Upper lobe of left lung (tissue), 6 donors: ENCODE results near the gene TTI1. TPM values are rescaled to one million over a fixed set of nuclear protein-coding genes. Genes with fewer than 3 reads are reported as not detected.

ENCODE experiments used
- ATAC-seq, 2 donors: fragments of 200-7000 bp; cut with Tn5 transposase; one replicate each; pipeline ENCODE4 v1.9.1; 2022; ENCODE audit warnings: mild to moderate bottlenecking in 2 of 2, moderate library complexity in 2 of 2; ENCODE audit not compliant: low FRiP score in 2 of 2
- DNase-seq, 2 donors: peaks; one replicate each; pipeline ENCODE4 v3.0.0-alpha.2; 2019 to 2020
- H3K27ac ChIP-seq, 4 donors: fragments of 200-600 bp; sonication (generic); one replicate each; pipeline ENCODE4 v1.5.1; 2016 to 2019
- H3K27me3 ChIP-seq, 4 donors: fragments of 200-600 bp; sonication (generic); one replicate each; pipeline ENCODE4 v1.5.1; 2017 to 2019
- H3K36me3 ChIP-seq, 4 donors: fragments of 200-600 bp; sonication (generic); one replicate each; pipeline ENCODE4 v1.5.1; 2016 to 2019
- H3K4me1 ChIP-seq, 4 donors: fragments of 200-600 bp; sonication (generic); one replicate each; pipeline ENCODE4 v1.5.1; 2018 to 2019
- H3K4me3 ChIP-seq, 4 donors: fragments of 200-600 bp; sonication (generic); one replicate each; pipeline ENCODE4 v1.5.1; 2017 to 2019; ENCODE audit warnings: mild to moderate bottlenecking in 2 of 4, moderate library complexity in 1 of 4
- H3K9me3 ChIP-seq, 4 donors: fragments of 200-600 bp; sonication (generic); one replicate each; pipeline ENCODE4 v1.5.1; 2018 to 2019
- EP300 ChIP-seq, 4 donors: sonication (generic); formaldehyde crosslinking; IDR thresholded peaks; one replicate each; pipeline ENCODE4 v1.5.1; 2017; ENCODE audit warnings: antibody characterized with exemption in 4 of 4, control low read depth in 2 of 4
- POLR2A ChIP-seq, 4 donors: fragments of 450-650 bp; IDR thresholded peaks; one replicate each; pipeline ENCODE4 v1.5.1; 2016 to 2017; ENCODE audit warnings: antibody characterized with exemption in 4 of 4, mild to moderate bottlenecking in 2 of 4
- POLR2AphosphoS5 ChIP-seq, 2 donors: sonication (generic); formaldehyde crosslinking; IDR thresholded peaks; one replicate each; pipeline ENCODE4 v1.5.1; 2017; ENCODE audit warnings: antibody characterized with exemption in 2 of 2
- WGBS, 2 donors: methylation state at CpG; one replicate each; pipeline ENCODE4 v1.1.5; 2017 to 2018; 5-methylcytosine and 5-hydroxymethylcytosine counted together
- total RNA-seq, 6 donors: library from RNA; depleted of rRNA in 4 of 6; stranded (reverse); fragments of >200 nt in 4 of 6; gene quantifications; one replicate each; pipeline versions ENCODE4 v1.1.0 to v1.2.1, GENCODE V29; 2016 to 2021
- TF ChIP-seq, protein P1 (sequence below), 6 experiments: fragments of 450-650 bp in 4 of 6; fragments of 200-600 bp in 2 of 6; sonication (generic) in 2 of 6; IDR thresholded peaks; one replicate each; pipeline ENCODE4 v1.5.1; 2016 to 2019; ENCODE audit warnings: antibody characterized with exemption in 6 of 6
- donor health status: DM: no; HTN: no; CAD: no; lungs with moderate emphysema.
- donor health status: DM: no; HTN: yes; CAD: no; lungs with severe emphysema.

TTI1 gene
- total RNA-seq, 6 donors from 2014 or later = 11.2 to 30.4 (median 15.1) TPM

DNA sequence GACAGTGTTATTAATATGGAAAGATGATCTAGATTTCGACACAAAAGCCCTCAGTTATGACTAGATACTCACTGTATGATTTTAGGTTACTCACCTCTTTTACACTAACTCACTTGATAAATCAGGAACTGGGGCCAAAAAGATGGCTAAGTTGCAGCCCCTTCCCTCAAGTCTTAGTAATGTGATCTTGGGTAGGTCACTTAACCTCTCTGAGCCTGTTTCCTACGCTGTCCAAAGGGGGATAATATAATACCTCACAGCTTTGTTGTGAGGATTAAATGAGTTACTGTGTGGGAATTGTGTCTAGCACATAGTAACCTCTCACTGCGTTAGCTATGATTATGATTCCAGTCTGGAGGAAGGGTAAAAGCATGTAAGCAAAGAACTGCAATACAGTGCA lies 1.3 kb downstream of the TTI1 start:
- Histone ChIP-seq H3K27me3 (no peaks in the 10 kb centered on the region), H3K27ac (no peak overlapping the region), H3K4me1 (peaks cover 36 to 50% (median 39%) of the 10 kb centered on the region in 4 donors), H3K9me3 (no peaks in the 10 kb centered on the region), H3K36me3 (peaks cover 0 to 11% (median 1%) of the 10 kb centered on the region in 4 donors), H3K4me3 (peak overlapping the region in 1 of 4 donors; percentile 77)
- DNase-seq (no peak), ATAC-seq (no peak)
- WGBS, 2 donors = 95 to 96% methylated on average over 3 of the region's 3 CpGs
- no peak for TF ChIP-seq POLR2AphosphoS5 (IDR thresholded peaks at IDR 0.05)
- no peak for TF ChIP-seq POLR2A (IDR thresholded peaks at IDR 0.05)
- no peak for TF ChIP-seq EP300 (IDR thresholded peaks at IDR 0.05)
- TF ChIP-seq, protein P1, sequence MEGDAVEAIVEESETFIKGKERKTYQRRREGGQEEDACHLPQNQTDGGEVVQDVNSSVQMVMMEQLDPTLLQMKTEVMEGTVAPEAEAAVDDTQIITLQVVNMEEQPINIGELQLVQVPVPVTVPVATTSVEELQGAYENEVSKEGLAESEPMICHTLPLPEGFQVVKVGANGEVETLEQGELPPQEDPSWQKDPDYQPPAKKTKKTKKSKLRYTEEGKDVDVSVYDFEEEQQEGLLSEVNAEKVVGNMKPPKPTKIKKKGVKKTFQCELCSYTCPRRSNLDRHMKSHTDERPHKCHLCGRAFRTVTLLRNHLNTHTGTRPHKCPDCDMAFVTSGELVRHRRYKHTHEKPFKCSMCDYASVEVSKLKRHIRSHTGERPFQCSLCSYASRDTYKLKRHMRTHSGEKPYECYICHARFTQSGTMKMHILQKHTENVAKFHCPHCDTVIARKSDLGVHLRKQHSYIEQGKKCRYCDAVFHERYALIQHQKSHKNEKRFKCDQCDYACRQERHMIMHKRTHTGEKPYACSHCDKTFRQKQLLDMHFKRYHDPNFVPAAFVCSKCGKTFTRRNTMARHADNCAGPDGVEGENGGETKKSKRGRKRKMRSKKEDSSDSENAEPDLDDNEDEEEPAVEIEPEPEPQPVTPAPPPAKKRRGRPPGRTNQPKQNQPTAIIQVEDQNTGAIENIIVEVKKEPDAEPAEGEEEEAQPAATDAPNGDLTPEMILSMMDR (IDR thresholded peaks at IDR 0.05) = no peak

DNA sequence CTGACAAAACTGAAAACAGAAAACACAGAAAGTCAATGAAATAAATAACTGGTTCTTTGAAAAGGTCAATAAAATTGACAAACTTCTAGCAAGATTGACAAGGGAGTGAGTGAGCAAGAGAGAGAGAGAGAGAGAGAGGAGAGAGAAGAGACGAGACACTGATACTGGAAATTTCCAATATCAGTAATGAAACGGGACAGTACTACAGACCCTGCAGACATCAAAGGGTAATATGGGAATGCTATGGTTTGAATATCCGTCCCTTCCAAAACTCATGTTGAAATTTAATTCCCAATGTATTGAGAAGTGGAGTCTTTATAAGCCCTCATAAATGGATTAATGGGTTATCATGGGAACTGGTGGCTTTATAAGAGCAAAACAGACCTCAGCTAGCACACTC lies 3.8 kb downstream of the TTI1 start:
- no peak for TF ChIP-seq POLR2A (IDR thresholded peaks at IDR 0.05)
- TF ChIP-seq EP300 (IDR thresholded peaks at IDR 0.05) = no peak
- TF ChIP-seq POLR2AphosphoS5 (IDR thresholded peaks at IDR 0.05) = no peak
- TF ChIP-seq, protein P1 (IDR thresholded peaks at IDR 0.05) = no peak
- DNase-seq = no peak
- Histone ChIP-seq H3K4me1 (peaks cover 11 to 27% (median 16%) of the 10 kb centered on the region in 4 donors), H3K36me3 (no peaks in the 10 kb centered on the region), H3K4me3 (no peak overlapping the region), H3K9me3 (no peaks in the 10 kb centered on the region), H3K27me3 (no peaks in the 10 kb centered on the region), H3K27ac (no peak overlapping the region)
- ATAC-seq = no peak
- 93 to 96% methylated on average over 3 of the region's 3 CpGs for WGBS, 2 donors

DNA sequence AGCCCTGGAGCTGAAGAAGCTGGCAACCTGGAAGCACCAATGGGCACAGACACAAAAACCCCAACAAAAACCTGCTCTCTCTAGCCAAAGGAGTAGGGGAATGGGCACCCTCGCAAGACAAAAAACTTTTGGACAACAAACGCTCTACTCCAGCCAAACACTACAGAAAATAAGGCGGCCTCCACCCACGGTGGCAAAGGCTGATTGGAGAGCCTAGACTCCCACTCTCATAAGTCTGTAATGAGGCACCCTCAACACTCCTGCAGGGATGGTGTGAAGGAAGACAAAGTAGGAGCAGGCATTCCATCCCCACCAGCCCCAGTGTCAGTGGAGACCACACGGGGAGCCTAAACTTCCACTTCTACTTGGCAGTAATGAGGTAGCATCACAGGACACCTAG lies 8.8 kb downstream of the TTI1 start:
- no peak for ATAC-seq
- H3K27me3 ChIP-seq = no peaks in the 10 kb centered on the region
- H3K27ac ChIP-seq = peak overlapping the region in 1 of 4 donors; percentile 19
- DNase-seq = no peak
- no peaks in the 10 kb centered on the region for H3K9me3 ChIP-seq
- no peaks in the 10 kb centered on the region for H3K36me3 ChIP-seq
- H3K4me1 ChIP-seq = peaks cover 10 to 20% (median 13%) of the 10 kb centered on the region in 4 donors
- WGBS, 2 donors = 95 to 96% methylated on average over 4 to 5 of the region's 5 CpGs
- TF ChIP-seq, protein P1 (IDR thresholded peaks at IDR 0.05) = no peak
- no peak for TF ChIP-seq POLR2A (IDR thresholded peaks at IDR 0.05)
- no peak for TF ChIP-seq EP300 (IDR thresholded peaks at IDR 0.05)
- no peak for TF ChIP-seq POLR2AphosphoS5 (IDR thresholded peaks at IDR 0.05)
- H3K4me3 ChIP-seq = no peak overlapping the region

DNA sequence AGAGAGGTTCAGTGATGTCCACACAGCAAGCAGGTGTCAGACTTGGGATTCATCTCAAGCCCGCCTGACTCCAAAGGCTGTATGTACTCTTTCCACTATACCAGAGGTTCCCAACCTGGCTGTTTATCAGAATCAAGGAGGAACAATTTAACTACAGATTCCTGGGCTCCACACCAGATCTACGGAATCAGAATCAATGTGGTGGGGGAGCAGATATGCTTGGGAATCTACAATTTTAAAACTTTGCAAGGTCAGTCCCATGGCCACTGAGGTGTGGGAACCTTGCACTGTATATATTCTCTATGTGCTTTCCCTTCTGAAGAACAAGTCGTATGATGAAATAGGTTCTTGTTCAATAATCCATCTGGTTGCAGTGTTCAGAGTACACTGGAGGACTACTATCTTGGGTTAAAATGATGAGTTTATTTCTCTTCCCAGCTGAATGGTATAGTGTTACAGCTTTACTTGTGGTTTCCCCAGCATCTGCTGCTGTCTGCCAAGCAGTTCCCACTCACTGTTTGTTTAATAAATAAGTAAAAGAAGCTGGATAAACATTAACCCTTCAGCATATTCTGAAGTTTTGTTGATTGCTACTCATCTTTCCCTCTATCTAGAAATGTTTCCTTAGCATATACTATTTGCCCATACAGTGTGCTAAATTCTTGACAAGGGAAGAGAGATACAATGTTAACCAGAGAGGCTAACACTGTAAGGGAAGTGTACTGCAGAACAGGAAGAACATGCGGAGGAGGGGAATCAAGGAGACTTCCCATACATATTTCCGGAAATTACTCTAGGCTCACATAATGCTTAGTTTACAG lies 9.9 kb downstream of the TTI1 start:
- no peak for DNase-seq
- H3K4me3 ChIP-seq = no peak overlapping the region
- no peaks in the 10 kb centered on the region for H3K27me3 ChIP-seq
- H3K36me3 ChIP-seq = peaks cover 0 to 6% (median 1%) of the 10 kb centered on the region in 4 donors
- H3K27ac ChIP-seq = peak overlapping the region in 2 of 4 donors; percentile 19 to 65
- peaks cover 10 to 20% (median 13%) of the 10 kb centered on the region in 4 donors for H3K4me1 ChIP-seq
- ATAC-seq = peak in 1 of 2 donors; percentile 53
- peaks cover 0 to 3% (median 1%) of the 10 kb centered on the region in 4 donors for H3K9me3 ChIP-seq
- TF ChIP-seq POLR2AphosphoS5 (IDR thresholded peaks at IDR 0.05) (no peak), POLR2A (IDR thresholded peaks at IDR 0.05) (no peak), EP300 (IDR thresholded peaks at IDR 0.05) (no peak)
- TF ChIP-seq, protein P1 (IDR thresholded peaks at IDR 0.05) = no peak
- WGBS, 2 donors = 58 to 64% methylated on average over 5 of the region's 5 CpGs
